H1 (cell line): Measurements from ENCODE around the gene CTXN3.

Experiments
- MAFK ChIP-seq: IDR thresholded peaks from 2 replicates; pipeline ENCODE4 v1.6.1; 2012; ENCODE audit warnings: low read depth, mild to moderate bottlenecking, improper control_type of control experiment, low read length
- POU5F1 ChIP-seq: IDR thresholded peaks from 2 replicates; pipeline ENCODE4 v1.6.1; 2011; ENCODE audit warnings: low read depth, mild to moderate bottlenecking, low read length, moderate library complexity
- RBBP5 ChIP-seq: IDR thresholded peaks from 2 replicates; pipeline ENCODE4 v1.7.1; 2012; ENCODE audit warnings: low read depth, mild to moderate bottlenecking, inconsistent platforms, low read length, moderate library complexity, borderline replicate concordance
- RFX5 ChIP-seq: IDR thresholded peaks from 2 replicates; pipeline ENCODE4 v1.6.1; 2011; ENCODE audit warnings: low read depth, low read length, improper control_type of control experiment, borderline replicate concordance
- RXRA ChIP-seq: IDR thresholded peaks from 2 replicates; pipeline ENCODE4 v1.6.1; 2011; ENCODE audit warnings: low read depth, mild to moderate bottlenecking, low read length, moderate library complexity; ENCODE audit not compliant: insufficient read depth
- YY1 ChIP-seq: IDR thresholded peaks from 2 replicates; pipeline ENCODE4 v1.6.1; 2011; ENCODE audit warnings: low read depth, mild to moderate bottlenecking, low read length
- TF ChIP-seq, protein P1 (sequence below): IDR thresholded peaks from 2 replicates; pipeline ENCODE4 v1.6.1; 2012; ENCODE audit warnings: inconsistent platforms
- TF ChIP-seq, protein P2 (sequence below), 3 experiments: IDR thresholded peaks; 1 replicate in 2 of 3; 2 replicates in 1 of 3; pipeline versions ENCODE4 v1.5.1 to v1.6.1; 2011; ENCODE audit warnings: low read length in 3 of 3, mild to moderate bottlenecking in 3 of 3, inconsistent platforms in 2 of 3, low read depth in 1 of 3, moderate library complexity in 1 of 3; ENCODE audit not compliant: insufficient read depth in 1 of 3; ENCODE audit errors: control extremely low read depth in 1 of 3

DNA sequence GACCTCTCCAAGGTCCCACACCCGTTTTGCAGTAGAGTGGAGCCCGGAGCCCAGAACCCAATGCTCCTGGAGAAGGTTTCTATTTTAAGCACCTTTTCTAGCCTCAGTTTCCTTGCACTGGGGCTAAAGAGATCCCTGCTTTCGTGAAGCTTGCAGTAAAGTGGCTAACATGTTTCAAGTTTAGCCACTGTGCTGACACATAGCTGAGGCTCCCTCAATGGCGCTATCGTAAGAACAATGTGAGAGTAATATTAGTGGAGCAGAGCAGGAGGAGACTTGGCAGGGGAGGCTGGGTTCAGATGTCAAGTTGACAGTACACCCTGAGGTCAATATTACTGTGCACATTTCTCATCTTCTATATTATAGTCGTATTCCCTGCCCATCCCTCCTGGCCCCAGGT is 7.9 kb downstream of the CTXN3 start:
- TF ChIP-seq RXRA (no peak), POU5F1 (no peak), YY1 (no peak), RBBP5 (no peak), RFX5 (no peak), MAFK (no peak)
- TF ChIP-seq, protein P1, sequence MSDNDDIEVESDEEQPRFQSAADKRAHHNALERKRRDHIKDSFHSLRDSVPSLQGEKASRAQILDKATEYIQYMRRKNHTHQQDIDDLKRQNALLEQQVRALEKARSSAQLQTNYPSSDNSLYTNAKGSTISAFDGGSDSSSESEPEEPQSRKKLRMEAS = no peak
- TF ChIP-seq, protein P2, sequence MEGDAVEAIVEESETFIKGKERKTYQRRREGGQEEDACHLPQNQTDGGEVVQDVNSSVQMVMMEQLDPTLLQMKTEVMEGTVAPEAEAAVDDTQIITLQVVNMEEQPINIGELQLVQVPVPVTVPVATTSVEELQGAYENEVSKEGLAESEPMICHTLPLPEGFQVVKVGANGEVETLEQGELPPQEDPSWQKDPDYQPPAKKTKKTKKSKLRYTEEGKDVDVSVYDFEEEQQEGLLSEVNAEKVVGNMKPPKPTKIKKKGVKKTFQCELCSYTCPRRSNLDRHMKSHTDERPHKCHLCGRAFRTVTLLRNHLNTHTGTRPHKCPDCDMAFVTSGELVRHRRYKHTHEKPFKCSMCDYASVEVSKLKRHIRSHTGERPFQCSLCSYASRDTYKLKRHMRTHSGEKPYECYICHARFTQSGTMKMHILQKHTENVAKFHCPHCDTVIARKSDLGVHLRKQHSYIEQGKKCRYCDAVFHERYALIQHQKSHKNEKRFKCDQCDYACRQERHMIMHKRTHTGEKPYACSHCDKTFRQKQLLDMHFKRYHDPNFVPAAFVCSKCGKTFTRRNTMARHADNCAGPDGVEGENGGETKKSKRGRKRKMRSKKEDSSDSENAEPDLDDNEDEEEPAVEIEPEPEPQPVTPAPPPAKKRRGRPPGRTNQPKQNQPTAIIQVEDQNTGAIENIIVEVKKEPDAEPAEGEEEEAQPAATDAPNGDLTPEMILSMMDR (IDR thresholded peaks at IDR 0.05; ENCODE audit: control extremely low read depth in 1 of 3, insufficient read depth in 1 of 3, low read depth in 1 of 3, low read length in 3 of 3) = no peak
